Uterus (tissue), 2 donors: ENCODE measurements around the gene PPM1H.

ENCODE experiments used
- POLR2A ChIP-seq, 2 donors: fragments of 450-650 bp; IDR thresholded peaks; one replicate each; pipeline ENCODE4 v1.6.1; 2016; ENCODE audit warnings: antibody characterized with exemption in 2 of 2, mild to moderate bottlenecking in 1 of 2, moderate library complexity in 1 of 2
- TF ChIP-seq, protein P1 (sequence below), 4 experiments: fragments of 200-600 bp in 2 of 4; fragments of 450-650 bp in 2 of 4; sonication (generic) in 2 of 4; IDR thresholded peaks; one replicate each; pipeline ENCODE4 v1.5.1; 2016 to 2019; ENCODE audit warnings: antibody characterized with exemption in 4 of 4, mild to moderate bottlenecking in 2 of 4, moderate library complexity in 1 of 4

DNA sequence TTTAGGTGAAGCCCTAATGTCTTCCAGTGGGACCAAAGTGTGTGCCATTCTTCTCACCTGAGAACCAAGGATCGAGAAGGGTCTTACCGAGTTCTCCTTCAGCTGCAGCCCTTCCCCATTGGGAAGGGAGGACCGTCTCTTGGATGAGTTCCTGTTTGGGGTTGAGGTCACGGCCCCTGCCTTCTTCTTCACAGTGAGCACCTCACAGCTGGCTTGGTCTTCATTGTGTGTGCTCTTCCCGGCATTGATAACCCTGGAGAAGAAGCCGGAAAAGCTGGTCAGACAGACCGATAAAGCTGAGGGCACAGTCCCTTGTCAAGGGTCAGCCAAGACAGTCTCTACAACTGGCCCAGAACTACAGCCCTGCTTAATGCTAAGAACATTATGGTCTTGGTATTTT lies 102.9 kb downstream of the PPM1H start:
- TF ChIP-seq, protein P1, sequence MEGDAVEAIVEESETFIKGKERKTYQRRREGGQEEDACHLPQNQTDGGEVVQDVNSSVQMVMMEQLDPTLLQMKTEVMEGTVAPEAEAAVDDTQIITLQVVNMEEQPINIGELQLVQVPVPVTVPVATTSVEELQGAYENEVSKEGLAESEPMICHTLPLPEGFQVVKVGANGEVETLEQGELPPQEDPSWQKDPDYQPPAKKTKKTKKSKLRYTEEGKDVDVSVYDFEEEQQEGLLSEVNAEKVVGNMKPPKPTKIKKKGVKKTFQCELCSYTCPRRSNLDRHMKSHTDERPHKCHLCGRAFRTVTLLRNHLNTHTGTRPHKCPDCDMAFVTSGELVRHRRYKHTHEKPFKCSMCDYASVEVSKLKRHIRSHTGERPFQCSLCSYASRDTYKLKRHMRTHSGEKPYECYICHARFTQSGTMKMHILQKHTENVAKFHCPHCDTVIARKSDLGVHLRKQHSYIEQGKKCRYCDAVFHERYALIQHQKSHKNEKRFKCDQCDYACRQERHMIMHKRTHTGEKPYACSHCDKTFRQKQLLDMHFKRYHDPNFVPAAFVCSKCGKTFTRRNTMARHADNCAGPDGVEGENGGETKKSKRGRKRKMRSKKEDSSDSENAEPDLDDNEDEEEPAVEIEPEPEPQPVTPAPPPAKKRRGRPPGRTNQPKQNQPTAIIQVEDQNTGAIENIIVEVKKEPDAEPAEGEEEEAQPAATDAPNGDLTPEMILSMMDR (IDR thresholded peaks at IDR 0.05), result no peak
- no peak for TF ChIP-seq POLR2A (IDR thresholded peaks at IDR 0.05)
